Neural cell (in vitro differentiated cells): ENCODE results near the gene RAET1G. TPM values are rescaled to one million over a fixed set of nuclear protein-coding genes. Genes with fewer than 3 reads are reported as not detected.
"Not testable (repeated sequence)": the region's sequence is repeated elsewhere in the genome, so short reads cannot be mapped to it uniquely, and the experiment has no call there.

ENCODE experiments used
- H2AFZ ChIP-seq: fragments of 200-600, 300-800 bp; sonication (generic), shearing (Covaris generic); 2 replicates; pipeline ENCODE4 v1.6.0; 2014; ENCODE audit warnings: low read depth, mild to moderate bottlenecking, antibody characterized with exemption, low read length, moderate library complexity
- H3F3A ChIP-seq: fragments of 200-600 bp; shearing (Covaris generic); 2 replicates; pipeline ENCODE4 v1.6.1; 2016; ENCODE audit warnings: mild to moderate bottlenecking, moderate library complexity, mixed read lengths, antibody characterized with exemption, low read length; ENCODE audit not compliant: insufficient read depth, poor library complexity, severe bottlenecking
- H3K27ac ChIP-seq: fragments of 200-600, 300-800 bp; sonication (generic), shearing (Covaris generic); 2 replicates; pipeline ENCODE4 v1.5.1; 2014; ENCODE audit warnings: mild to moderate bottlenecking, low read length, moderate library complexity
- H3K27me3 ChIP-seq: fragments of 300-800, 200-600 bp; sonication (generic), shearing (Covaris generic); 2 replicates; pipeline ENCODE4 v1.6.0; 2014; ENCODE audit warnings: mild to moderate bottlenecking, low read depth, low read length, moderate library complexity; ENCODE audit not compliant: insufficient read depth
- H3K36me3 ChIP-seq: fragments of 300-800, 200-600 bp; sonication (generic), shearing (Covaris generic); 2 replicates; pipeline ENCODE4 v1.5.1; 2014; ENCODE audit warnings: mild to moderate bottlenecking, antibody characterized with exemption, low read length, moderate library complexity; ENCODE audit not compliant: insufficient read depth
- H3K4me2 ChIP-seq: fragments of 300-800, 200-600 bp; sonication (generic), shearing (Covaris generic); 2 replicates; pipeline ENCODE4 v1.6.0; 2014; ENCODE audit warnings: mild to moderate bottlenecking, low read length
- H3K4me3 ChIP-seq: fragments of 300-800, 200-600 bp; sonication (generic), shearing (Covaris generic); 2 replicates; pipeline ENCODE4 v1.5.1; 2014; ENCODE audit warnings: mild to moderate bottlenecking, low read length, moderate library complexity
- H3K79me2 ChIP-seq: fragments of 200-600 bp; shearing (Covaris generic); replicated peaks from 2 replicates; pipeline ENCODE4 v1.6.0; 2014; ENCODE audit warnings: mild to moderate bottlenecking, low read length, moderate library complexity; ENCODE audit not compliant: insufficient read depth
- H3K9ac ChIP-seq: fragments of 300-800, 200-600 bp; sonication (generic), shearing (Covaris generic); 2 replicates; pipeline ENCODE4 v1.6.1; 2016; ENCODE audit warnings: mild to moderate bottlenecking, low read length, mixed read lengths
- H3K9me2 ChIP-seq: fragments of 200-600 bp; shearing (Covaris generic); 2 replicates; pipeline ENCODE4 v1.6.1; 2016; ENCODE audit warnings: mild to moderate bottlenecking, low read length, mixed read lengths; ENCODE audit not compliant: insufficient read depth
- H3K9me3 ChIP-seq: fragments of 200-600, 300-800 bp; sonication (generic), shearing (Covaris generic); 2 replicates; pipeline ENCODE4 v1.6.1; 2016; ENCODE audit warnings: mild to moderate bottlenecking, mixed run types, low read length, moderate library complexity, mixed read lengths
- H4K20me1 ChIP-seq: fragments of 200-600 bp; shearing (Covaris generic); 2 replicates; pipeline ENCODE4 v1.6.1; 2016; ENCODE audit warnings: mild to moderate bottlenecking, mixed run types; ENCODE audit not compliant: insufficient read depth
- EP300 ChIP-seq: fragments of 450-650 bp; conservative IDR thresholded peaks from 2 replicates; pipeline ENCODE4 v1.6.1; 2014; ENCODE audit warnings: antibody characterized with exemption, mild to moderate bottlenecking, moderate library complexity; ENCODE audit not compliant: poor library complexity, severe bottlenecking
- EZH2 ChIP-seq: fragments of 200-600, 300-800 bp; shearing (Covaris generic), sonication (generic); IDR thresholded peaks from 2 replicates; pipeline ENCODE4 v1.6.1; 2014; ENCODE audit warnings: antibody characterized with exemption, low read length, borderline replicate concordance, mild to moderate bottlenecking; ENCODE audit not compliant: insufficient read depth, poor library complexity, severe bottlenecking
- MXI1 ChIP-seq: fragments of 450-650 bp; conservative IDR thresholded peaks from 2 replicates; pipeline ENCODE4 v1.6.1; 2014; ENCODE audit warnings: antibody characterized with exemption, mild to moderate bottlenecking; ENCODE audit not compliant: poor library complexity, severe bottlenecking
- POLR2AphosphoS5 ChIP-seq: IDR thresholded peaks from 2 replicates; pipeline ENCODE4 v1.6.1; 2012
- RAD21 ChIP-seq: fragments of 450-650 bp; conservative IDR thresholded peaks from 2 replicates; pipeline ENCODE4 v1.6.1; 2014; ENCODE audit warnings: antibody characterized with exemption, mild to moderate bottlenecking, moderate library complexity
- SMC3 ChIP-seq: fragments of 450-650 bp; conservative IDR thresholded peaks from 2 replicates; pipeline ENCODE4 v1.6.1; 2014; ENCODE audit warnings: antibody characterized with exemption, mild to moderate bottlenecking, moderate library complexity; ENCODE audit not compliant: poor library complexity
- TAF1 ChIP-seq: IDR thresholded peaks from 2 replicates; pipeline ENCODE4 v1.6.1; 2012; ENCODE audit warnings: low read depth
- polyA plus RNA-seq: library from polyadenylated mRNA; depleted of rRNA; stranded (reverse); fragments of >200 nt; gene quantifications from 2 replicates; pipeline ENCODE4 v1.2.3, GENCODE V29; 2014
- TF ChIP-seq, protein P1 (sequence below): IDR thresholded peaks from 2 replicates; pipeline ENCODE4 v1.6.1; 2012; ENCODE audit warnings: borderline replicate concordance
- TF ChIP-seq, protein P2 (sequence below): fragments of 450-650 bp; IDR thresholded peaks from 2 replicates; pipeline ENCODE4 v1.5.1; 2014; ENCODE audit warnings: antibody characterized with exemption, mild to moderate bottlenecking, moderate library complexity; ENCODE audit not compliant: poor library complexity, severe bottlenecking

RAET1G gene
- polyA plus RNA-seq, 1 donor from 2014 or later = not detected

DNA sequence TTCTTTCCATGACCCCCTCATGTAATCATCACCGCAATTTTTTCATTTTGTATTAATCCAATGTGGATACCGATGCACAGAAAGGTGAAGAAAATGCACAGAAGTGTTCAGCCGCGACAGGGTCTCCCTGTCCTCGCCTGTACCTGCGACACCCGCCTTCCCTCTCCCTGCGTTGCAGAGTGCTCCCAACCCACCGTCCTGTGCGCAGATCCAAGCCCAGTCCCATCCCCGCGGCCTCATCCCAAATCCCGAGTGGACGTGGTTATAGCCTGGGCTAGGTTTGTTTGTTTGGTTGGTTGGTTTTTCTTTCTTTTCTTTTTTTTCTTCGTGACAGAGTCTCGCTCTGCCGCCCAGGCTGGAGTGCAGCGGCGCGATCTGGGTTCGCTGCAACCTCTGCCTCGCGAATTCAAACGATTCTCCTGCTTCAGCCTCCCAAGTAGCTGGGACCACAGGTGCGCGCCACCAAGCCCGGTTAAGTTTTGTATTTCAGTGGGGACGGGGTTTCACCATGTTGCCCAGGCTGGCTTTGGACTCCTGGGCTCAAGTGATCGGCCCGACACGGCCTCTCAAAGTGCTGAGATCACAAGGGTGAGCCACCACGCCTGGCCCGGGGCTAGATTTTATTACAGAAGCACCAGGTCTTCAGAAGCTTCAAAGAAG is 536 bp upstream of the RAET1G start:
- H3F3A ChIP-seq = no peaks in the 10 kb centered on the region
- peak overlapping the region; percentile 66 for H3K4me3 ChIP-seq
- H3K9ac ChIP-seq = no peak overlapping the region
- no peaks in the 10 kb centered on the region for H3K79me2 ChIP-seq
- no peak overlapping the region for H3K27ac ChIP-seq
- H2AFZ ChIP-seq = no peak overlapping the region
- H4K20me1 ChIP-seq = no peaks in the 10 kb centered on the region
- no peaks in the 10 kb centered on the region for H3K36me3 ChIP-seq
- H3K27me3 ChIP-seq = peaks cover 78% of the 10 kb centered on the region
- TF ChIP-seq RAD21 (no peak), TAF1 (no peak), EP300 (no peak), POLR2AphosphoS5 (no peak), SMC3 (no peak), EZH2 (no peak), MXI1 (no peak)
- TF ChIP-seq, protein P1, sequence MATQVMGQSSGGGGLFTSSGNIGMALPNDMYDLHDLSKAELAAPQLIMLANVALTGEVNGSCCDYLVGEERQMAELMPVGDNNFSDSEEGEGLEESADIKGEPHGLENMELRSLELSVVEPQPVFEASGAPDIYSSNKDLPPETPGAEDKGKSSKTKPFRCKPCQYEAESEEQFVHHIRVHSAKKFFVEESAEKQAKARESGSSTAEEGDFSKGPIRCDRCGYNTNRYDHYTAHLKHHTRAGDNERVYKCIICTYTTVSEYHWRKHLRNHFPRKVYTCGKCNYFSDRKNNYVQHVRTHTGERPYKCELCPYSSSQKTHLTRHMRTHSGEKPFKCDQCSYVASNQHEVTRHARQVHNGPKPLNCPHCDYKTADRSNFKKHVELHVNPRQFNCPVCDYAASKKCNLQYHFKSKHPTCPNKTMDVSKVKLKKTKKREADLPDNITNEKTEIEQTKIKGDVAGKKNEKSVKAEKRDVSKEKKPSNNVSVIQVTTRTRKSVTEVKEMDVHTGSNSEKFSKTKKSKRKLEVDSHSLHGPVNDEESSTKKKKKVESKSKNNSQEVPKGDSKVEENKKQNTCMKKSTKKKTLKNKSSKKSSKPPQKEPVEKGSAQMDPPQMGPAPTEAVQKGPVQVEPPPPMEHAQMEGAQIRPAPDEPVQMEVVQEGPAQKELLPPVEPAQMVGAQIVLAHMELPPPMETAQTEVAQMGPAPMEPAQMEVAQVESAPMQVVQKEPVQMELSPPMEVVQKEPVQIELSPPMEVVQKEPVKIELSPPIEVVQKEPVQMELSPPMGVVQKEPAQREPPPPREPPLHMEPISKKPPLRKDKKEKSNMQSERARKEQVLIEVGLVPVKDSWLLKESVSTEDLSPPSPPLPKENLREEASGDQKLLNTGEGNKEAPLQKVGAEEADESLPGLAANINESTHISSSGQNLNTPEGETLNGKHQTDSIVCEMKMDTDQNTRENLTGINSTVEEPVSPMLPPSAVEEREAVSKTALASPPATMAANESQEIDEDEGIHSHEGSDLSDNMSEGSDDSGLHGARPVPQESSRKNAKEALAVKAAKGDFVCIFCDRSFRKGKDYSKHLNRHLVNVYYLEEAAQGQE = no peak
- TF ChIP-seq, protein P2, sequence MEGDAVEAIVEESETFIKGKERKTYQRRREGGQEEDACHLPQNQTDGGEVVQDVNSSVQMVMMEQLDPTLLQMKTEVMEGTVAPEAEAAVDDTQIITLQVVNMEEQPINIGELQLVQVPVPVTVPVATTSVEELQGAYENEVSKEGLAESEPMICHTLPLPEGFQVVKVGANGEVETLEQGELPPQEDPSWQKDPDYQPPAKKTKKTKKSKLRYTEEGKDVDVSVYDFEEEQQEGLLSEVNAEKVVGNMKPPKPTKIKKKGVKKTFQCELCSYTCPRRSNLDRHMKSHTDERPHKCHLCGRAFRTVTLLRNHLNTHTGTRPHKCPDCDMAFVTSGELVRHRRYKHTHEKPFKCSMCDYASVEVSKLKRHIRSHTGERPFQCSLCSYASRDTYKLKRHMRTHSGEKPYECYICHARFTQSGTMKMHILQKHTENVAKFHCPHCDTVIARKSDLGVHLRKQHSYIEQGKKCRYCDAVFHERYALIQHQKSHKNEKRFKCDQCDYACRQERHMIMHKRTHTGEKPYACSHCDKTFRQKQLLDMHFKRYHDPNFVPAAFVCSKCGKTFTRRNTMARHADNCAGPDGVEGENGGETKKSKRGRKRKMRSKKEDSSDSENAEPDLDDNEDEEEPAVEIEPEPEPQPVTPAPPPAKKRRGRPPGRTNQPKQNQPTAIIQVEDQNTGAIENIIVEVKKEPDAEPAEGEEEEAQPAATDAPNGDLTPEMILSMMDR = no peak
- no peaks in the 10 kb centered on the region for H3K9me2 ChIP-seq
- peaks cover 4% of the 10 kb centered on the region for H3K9me3 ChIP-seq
- peak overlapping the region; percentile 68 for H3K4me2 ChIP-seq

- not testable (repeated sequence) for H3K27ac ChIP-seq, H3K9ac ChIP-seq, H4K20me1 ChIP-seq, H3F3A ChIP-seq, H3K9me2 ChIP-seq, H3K36me3 ChIP-seq, H3K9me3 ChIP-seq, H3K79me2 ChIP-seq, H3K4me2 ChIP-seq, H2AFZ ChIP-seq
- peak overlapping the region; percentile 66 for H3K4me3 ChIP-seq
- H3K27me3 ChIP-seq = peaks cover 74% of the 10 kb centered on the region
Observed at GRCh38 chr6:149922091-149922490, 830 bp downstream of the RAET1G start.

DNA sequence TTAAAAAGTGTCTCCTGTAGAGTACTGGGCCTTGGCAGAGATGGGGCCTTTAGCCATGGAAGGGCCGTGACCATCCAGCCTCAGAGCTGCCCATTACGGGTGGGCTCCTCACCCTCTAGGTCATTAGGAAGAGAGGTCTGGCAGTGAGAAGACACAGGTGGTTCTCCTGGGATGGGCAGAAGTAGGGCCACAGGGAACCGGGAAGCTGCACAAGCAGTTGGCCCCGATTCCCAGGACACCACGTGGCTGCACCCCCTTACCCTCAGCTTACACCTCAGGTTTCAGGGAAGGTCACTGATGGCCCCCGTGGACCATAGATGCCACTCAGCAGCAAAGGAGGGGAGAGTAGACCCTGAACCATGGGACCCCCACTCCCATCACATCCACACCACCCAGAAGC is 1.6 kb downstream of the RAET1G start:
- Histone ChIP-seq H3K79me2 (no peaks in the 10 kb centered on the region), H3K36me3 (no peaks in the 10 kb centered on the region), H3K4me3 (no peak overlapping the region), H3K9me2 (no peaks in the 10 kb centered on the region), H3K9me3 (peaks cover 1% of the 10 kb centered on the region), H2AFZ (no peak overlapping the region), H4K20me1 (no peaks in the 10 kb centered on the region), H3K27me3 (peaks cover 68% of the 10 kb centered on the region), H3F3A (no peaks in the 10 kb centered on the region), H3K4me2 (no peak overlapping the region), H3K27ac (no peak overlapping the region), H3K9ac (no peak overlapping the region)
- TF ChIP-seq TAF1 = no peak
- TF ChIP-seq SMC3 = no peak
- no peak for TF ChIP-seq POLR2AphosphoS5
- TF ChIP-seq EZH2 = no peak
- TF ChIP-seq MXI1 = no peak
- TF ChIP-seq, protein P1 = no peak
- TF ChIP-seq, protein P2 = no peak
- no peak for TF ChIP-seq EP300
- TF ChIP-seq RAD21 = no peak
